ENCODE measurements around the gene CROCC2.
A peak's percentile ranks its signal among the peaks of the same experiment; 100 is the strongest.

Gene CROCC2

GRCh38 chr2:240905176-240905781 lies 857 bp upstream of the CROCC2 start:
- no peak for DNase-seq (ENCODE audit: low spot score)

GRCh38 chr2:240906911-240907590 lies 915 bp downstream of the CROCC2 start:
- DNase-seq (ENCODE audit: low spot score): no peak

- DNase-seq (ENCODE audit: low spot score): no peak
These were observed 3.3 kb downstream of the CROCC2 start for GRCh38 chr2:240909216-240909974.

GRCh38 chr2:240911641-240912265 lies 5.6 kb downstream of the CROCC2 start:
- no peak for DNase-seq (ENCODE audit: low spot score)

GRCh38 chr2:240912878-240913809 lies 7.0 kb downstream of the CROCC2 start:
- no peak for DNase-seq (ENCODE audit: low spot score)

- DNase-seq (ENCODE audit: low spot score): no peak
These were observed 7.9 kb downstream of the CROCC2 start for GRCh38 chr2:240913810-240914644.

GRCh38 chr2:240914645-240915525 lies 8.7 kb downstream of the CROCC2 start:
- DNase-seq (ENCODE audit: low spot score): no peak

GRCh38 chr2:240915526-240916341 lies 9.6 kb downstream of the CROCC2 start:
- no peak for DNase-seq (ENCODE audit: low spot score)

- DNase-seq (ENCODE audit: low spot score): peak; percentile 38
These were observed 10.5 kb downstream of the CROCC2 start for GRCh38 chr2:240916571-240917008.

- no peak for DNase-seq (ENCODE audit: low spot score)
These were observed 11.0 kb downstream of the CROCC2 start for GRCh38 chr2:240917009-240917683.

GRCh38 chr2:240917684-240918257 lies 11.6 kb downstream of the CROCC2 start:
- no peak for DNase-seq (ENCODE audit: low spot score)

GRCh38 chr2:240918258-240919091 lies 12.3 kb downstream of the CROCC2 start:
- no peak for DNase-seq (ENCODE audit: low spot score)

GRCh38 chr2:240919161-240919781 lies 13.1 kb downstream of the CROCC2 start:
- no peak for DNase-seq (ENCODE audit: low spot score)

GRCh38 chr2:240919786-240920782 lies 13.9 kb downstream of the CROCC2 start:
- no peak for DNase-seq (ENCODE audit: low spot score)

- DNase-seq (ENCODE audit: low spot score): no peak
These were observed 14.7 kb downstream of the CROCC2 start for GRCh38 chr2:240920783-240921231.

Data from SW480 (cell line).